NB4 (cell line): ENCODE results near the gene C12orf75.

Source experiments
- CTCF ChIP-seq: IDR thresholded peaks from one replicate; pipeline ENCODE4 v1.5.1; 2012; ENCODE audit warnings: low read depth, low read length
- MAX ChIP-seq: IDR thresholded peaks from 2 replicates; pipeline ENCODE4 v1.6.1; 2011; ENCODE audit warnings: low read depth, low read length

GRCh38 chr12:105287408-105287807, 43.1 kb upstream of the C12orf75 start:
- no peak for TF ChIP-seq MAX
- no peak for TF ChIP-seq CTCF
